HS-27A (cell line): ENCODE data around the gene ARHGEF38.
A peak's percentile ranks its signal among the peaks of the same experiment; 100 is the strongest.

Source experiments
- DNase-seq: peaks from one replicate; pipeline ENCODE4 v3.0.0-alpha.2; 2012; ENCODE audit warnings: low read depth, missing footprints

ARHGEF38 gene, protein sequence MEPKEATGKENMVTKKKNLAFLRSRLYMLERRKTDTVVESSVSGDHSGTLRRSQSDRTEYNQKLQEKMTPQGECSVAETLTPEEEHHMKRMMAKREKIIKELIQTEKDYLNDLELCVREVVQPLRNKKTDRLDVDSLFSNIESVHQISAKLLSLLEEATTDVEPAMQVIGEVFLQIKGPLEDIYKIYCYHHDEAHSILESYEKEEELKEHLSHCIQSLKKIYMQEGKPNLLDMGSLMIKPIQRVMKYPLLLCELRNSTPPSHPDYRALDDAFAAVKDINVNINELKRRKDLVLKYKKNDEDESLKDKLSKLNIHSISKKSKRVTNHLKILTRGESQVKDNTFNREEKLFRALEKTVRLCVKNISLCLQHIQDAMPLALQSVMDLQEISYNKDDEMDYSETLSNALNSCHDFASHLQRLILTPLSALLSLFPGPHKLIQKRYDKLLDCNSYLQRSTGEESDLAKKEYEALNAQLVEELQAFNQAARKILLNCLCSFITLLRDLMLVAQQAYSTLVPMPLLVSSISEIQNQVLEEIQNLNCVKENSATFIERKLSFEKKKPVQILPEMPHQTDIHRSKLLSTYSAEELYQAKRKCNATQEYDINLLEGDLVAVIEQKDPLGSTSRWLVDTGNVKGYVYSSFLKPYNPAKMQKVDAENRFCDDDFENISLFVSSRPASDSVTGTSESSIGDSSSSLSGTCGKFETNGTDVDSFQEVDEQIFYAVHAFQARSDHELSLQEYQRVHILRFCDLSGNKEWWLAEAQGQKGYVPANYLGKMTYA

DNA sequence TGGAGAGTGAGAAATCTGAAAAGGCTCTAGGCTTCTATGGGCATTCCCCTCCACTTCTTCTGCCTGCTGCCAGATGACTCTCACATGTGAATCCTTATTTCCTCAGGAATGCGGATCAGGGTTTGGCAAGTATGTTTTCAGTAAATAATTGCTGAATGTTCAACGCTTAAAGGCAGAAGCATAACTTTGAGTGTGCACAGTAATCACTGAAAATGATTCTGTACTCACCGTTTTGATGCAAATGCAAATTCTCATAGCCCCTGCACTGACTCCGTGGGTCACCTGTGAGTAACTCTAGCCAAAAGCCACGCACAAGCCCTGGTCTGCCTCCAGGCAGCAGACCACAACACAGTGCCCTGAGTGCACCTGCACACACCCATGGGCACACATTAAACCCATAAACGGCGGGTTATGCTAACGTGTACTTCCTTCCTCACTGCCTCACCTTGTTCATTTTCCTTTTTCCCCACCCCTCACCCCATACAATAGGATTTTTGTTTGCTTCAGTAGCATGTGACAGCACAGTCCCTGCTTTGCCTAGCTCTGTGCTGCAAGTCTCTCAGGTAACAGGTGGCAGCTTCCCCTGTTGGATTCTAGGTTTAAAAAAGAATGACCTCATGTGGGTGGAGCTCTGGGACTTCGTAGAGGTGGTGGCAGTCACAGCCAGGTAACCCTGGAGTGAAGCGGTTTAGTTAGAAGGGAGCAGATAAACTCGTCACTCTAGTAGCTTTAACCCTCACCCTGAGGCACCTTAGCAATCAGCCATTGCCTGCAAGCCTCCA lies at the start of gene ARHGEF38:
TSS of gene ARHGEF38 (plus strand) at position 656 of the 782 bp plus-strand sequence. CDS start 146 bp downstream, outside the sequence.
- DNase-seq = no peak

DNA sequence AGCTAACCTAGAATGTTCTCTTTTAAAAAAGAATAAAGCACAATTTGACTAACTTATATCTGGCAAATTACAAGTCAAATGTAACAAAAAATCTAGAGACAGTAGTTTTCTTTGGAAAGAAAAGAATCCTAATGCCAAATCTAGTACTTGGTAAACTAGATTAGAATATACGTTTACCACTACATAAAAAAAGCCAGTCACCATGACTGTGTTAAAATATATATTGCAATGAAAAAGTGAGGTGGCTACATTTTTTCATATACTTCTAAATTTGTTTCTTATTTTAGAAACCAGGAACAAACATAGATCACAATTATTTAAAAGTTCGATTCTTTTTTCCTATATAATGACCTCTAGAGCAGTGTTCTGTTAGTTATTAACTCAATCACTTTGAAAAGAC lies 48.9 kb upstream of the ARHGEF38 start:
- no peak for DNase-seq

DNA sequence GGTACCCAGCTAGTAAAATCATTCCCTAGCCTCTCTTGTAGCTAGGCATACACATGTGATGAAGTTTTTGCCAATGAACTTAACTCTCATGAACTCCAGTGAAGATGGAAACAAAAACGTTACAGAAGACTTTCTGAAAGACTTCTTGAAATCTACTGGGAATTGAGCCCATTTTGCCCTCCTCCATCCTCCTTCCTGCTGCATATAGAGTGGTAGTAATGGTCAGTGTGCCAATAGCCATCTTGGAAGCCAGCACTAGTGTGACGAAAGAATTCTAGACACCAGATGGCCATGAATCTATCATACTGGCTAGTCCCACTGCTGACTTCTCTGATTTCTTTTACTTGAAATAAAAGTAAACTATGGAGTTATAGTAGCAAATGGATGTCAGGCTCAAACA lies 47.7 kb upstream of the ARHGEF38 start:
- no peak for DNase-seq

DNA sequence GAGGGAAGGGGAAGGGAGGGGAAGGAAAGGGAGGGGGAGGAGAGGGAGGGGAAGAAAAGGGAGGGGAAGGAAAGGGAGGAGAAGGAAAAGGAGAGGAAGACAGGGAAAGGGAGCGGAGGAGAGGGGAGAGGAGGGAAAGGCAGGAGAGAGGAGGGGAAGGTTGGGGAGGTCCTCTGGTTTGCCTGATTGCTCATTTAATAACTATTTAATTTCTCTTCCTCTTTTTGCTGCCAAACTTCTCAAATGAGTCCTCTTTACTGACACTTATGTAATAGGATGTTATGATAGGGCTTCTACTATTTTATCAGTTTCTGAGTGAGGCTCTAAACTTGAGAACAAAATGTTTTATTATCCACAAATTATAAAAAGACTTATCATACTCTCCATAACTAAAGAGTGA lies 43.1 kb upstream of the ARHGEF38 start:
- no peak for DNase-seq

DNA sequence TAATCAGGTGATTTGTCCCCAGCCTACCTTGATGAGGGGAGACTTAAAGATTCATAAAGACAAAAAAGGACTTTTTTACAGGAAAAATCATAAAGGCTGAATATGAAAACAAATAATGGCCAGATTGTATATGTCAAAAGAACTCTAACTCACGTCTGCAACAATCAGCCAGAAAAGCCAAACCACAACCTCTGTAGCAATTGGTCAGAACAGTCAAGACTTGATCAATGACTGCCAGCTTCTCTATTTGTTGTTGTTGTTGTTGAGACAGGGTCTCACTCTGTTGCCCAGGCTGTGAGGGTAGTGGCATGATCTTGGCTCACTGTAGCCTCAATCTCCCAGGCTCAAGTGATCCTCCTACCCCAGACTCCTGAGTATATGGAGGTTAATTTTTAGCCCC lies 42.7 kb upstream of the ARHGEF38 start:
- no peak for DNase-seq

DNA sequence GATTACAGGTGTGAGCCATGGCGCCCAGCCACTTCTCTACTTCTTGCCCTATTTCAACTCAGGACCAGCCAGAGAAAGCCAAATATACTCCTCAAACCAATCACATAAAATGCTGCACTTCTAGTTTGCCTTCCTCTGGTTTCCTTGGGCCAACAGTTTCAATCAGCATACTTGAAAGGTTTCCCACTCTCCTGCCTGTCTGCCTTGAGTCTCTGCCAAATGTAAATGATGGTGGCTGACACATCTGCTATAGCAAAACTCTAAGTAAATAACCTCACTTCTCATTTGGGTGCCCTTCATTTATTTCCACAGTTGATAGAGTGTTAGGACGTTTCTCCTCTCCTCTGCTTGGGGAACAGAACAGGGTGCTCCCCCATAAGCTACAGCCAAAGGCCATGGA lies 42.2 kb upstream of the ARHGEF38 start:
- DNase-seq = no peak

DNA sequence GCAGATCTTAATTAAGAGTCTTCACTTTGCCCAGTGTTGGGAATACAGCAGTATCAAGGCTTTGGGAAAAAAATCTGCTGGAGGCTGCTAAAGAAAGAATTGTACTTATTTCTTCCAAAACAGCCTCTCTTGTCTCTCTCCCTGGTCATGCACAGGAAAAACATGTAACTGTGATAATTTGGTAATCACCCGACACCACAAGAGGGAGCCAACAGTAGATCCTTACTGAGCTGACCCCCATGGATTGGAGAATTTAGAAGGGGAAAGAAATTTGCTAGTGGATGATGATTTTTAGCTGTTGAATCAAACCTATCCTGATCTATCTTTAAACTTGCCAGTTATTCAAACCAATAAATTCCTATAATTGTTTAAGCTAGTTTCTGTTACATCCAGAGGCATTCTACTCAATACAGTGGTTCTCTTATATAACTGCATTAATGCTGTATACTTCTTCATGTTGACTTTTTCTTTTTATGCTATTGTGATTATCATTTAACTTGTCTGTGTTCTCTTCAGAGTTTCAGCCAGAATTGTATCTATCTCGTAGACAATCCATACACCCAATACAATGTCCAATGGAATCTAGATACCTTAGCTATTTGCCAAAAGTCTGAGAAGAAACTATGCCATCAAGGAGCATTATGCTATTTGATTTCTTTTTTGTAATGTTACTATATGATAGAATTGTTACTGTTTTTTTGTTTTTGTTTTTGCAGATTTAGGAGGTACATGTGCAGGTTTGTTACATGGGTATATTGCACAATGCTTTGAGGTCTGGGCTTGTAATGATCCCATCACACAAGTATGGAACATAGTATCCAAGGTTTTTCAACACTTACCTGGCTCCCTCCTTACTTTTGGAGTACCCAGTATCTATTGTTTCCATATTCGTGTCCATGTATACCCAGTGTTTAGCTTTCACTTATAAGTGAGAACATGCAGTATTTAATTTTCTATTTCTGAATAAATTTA lies 31.3 kb upstream of the ARHGEF38 start:
- peak; percentile 12 for DNase-seq

DNA sequence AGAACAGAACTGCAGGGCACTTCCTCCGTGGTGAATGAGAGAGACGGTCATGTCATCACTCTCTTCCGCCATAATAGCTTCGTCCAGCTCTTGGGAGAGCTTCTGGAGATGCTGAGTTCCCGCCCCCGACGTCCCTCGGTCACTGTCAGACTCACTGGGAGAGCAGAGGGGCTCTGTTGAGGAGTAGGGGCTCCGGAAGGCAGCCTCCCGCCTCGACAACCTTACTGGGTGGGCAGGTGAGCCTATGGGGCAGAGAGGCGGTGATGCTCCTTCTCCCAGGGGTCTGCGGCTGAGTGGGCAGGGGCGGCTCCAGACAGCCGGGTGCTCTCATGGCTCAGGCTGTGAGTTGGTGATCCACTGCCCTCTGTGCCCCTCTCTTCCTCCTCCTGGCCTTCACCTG lies 25.8 kb upstream of the ARHGEF38 start:
- no peak for DNase-seq

DNA sequence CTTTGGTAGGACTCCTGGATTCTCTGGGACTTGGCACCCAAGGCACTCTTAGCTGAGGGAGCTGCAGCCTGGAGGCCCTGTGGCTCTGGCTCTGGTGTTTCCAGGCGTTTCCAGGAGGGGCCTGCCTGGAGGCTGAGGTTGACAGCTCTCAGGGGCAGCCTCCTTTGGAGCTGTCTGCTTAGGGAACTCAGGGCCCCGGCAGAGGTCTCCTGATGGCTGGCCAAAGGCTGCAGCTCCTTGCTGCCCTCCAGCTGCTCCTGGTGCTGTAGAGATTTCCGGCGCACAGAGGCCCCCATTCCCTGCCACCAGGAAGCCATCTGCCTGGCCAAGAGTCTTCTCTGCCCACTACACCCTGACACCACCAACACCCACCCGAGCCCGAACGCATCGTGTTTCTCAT lies 25.3 kb upstream of the ARHGEF38 start:
- no peak for DNase-seq

DNA sequence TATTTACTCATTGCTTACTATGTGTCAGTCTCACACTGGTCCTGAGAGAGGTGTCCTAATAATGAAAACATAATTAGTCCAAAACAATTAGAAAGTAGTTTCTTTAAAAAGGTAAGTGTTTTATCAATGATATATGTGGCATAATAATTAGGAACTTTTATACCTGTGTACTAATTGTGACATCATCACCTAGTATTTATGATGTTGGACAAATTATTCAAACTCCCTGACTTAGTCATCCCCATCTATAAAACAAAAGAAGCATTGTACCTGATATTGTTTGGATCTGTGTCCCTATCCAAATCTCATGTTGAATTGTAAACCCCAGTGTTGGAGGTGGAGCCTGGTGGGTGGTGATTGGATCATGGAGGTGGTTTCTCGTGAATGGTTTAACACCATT lies 15.8 kb upstream of the ARHGEF38 start:
- no peak for DNase-seq

DNA sequence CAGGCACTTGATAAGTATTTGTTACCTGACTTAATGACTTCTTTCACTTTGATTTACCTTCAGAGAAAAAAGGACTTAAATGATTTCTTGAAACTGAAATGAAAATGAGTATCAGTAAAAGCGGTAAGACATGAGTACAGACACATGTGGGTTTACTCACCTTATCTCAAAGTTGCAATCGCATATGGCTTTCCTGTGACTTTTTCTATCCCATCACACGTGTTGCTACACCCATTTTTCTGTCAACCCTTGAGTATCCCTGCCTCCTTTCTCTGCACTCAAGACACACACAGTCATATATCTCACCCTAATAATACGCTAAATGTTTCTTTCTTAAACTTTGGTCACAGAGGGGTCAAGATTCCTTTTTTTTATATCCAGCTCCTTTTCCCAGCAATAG lies 11.0 kb upstream of the ARHGEF38 start:
- no peak for DNase-seq

DNA sequence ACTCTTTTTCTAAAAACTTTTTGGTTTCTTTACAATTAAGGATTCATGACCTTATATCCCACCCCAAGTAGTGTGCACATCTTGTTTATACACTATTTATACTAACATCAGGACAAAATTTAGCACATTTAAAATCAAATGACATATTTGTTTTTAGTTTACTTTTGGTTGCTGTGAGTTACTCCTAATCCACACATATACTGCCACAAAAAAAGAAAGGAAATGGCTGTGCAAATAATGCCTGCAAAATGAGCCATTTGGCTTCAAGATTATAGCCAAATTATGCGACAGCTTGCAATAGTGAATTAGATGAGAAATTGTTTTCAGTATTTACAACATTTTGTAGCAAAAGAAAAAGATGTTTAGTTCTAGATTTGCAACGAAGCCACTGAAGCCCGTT lies 10.4 kb upstream of the ARHGEF38 start:
- no peak for DNase-seq

DNA sequence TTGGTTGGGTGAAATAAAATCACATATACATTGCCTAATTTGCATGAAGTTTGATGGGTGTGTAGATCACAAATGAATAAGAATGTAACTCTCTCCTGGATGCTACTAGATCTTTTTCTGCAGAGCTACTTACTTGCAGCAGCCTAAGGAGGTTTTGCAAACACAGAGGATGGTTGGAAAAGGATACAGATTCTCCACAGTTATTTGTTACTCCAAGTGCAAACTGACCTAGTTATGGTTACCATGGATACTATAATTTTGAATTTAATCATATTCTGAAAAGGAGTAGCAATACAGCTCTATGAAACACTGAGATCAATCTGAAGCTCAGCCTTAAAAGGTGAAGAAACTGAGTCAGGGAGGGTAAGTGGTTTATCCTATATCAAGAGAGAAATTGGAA lies 9.1 kb upstream of the ARHGEF38 start:
- DNase-seq = no peak

DNA sequence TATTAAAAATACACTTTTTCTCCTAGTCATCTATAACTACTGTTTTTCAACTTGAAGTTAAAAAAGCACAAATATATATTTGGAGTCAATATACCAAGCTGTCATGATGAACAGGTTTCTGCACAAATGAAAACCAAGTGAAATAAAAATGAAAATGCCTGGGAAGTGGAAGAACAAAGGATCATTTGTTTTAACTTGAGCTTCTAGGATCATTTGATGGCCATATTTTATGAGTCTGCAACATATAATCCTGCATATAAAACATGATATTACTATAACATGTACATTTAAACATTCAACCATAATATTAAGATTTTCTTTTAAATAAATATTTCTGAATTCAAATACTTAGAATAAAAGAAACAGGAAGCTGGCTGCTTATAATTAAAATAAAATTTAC lies 8.5 kb upstream of the ARHGEF38 start:
- DNase-seq = no peak

DNA sequence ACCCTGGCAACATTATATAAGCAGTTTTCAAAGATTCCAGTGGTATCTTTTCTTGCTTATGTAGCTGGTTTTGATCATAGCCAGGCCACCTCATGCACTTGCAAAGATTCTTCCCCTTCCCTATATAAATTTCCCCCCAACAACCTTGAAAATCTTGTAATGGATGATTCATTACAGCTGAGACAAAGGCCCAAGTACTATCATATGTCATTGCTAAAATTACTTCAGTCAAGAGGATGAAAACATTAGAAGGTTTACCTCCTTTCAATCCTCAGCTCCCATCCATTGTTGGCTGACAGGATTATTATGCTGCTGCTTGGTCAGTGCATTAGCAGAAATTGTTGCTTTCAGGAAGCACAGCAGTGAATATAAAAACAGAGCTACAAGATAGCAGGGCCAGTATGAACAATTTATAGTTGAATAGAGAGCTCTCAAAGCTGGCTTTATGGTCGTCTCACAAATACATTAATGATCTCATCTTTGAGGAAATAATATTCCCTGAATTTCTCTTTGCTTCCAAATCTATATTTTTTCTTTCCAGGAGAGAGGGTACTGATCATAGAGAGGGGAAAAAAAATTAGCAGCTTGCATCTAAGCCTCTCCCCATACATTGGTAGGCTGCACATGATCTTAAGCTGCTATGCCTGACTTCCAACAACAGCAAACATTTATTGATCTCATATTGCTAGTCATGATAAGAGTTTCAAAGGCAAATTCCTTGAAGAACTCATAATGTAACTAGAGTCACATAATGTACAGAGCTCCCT lies 7.7 kb upstream of the ARHGEF38 start:
- no peak for DNase-seq

DNA sequence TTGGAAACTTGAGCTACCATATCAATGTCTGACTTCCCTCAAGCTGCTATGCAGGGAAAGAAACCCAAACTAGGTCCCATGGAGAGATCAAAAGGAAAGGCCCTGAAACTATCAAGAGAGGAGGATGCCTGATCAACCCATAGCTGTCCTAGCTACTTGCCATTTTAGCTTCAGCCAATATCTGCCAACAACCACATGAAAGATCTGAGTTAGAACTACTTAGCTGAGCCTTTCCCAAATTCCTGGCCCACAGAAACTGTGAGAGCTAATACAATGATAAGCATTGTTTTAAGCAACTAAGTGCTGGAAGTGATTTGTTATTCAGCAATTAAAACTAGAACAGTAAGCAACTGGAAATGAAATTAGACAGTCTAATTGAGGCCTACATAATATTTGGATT lies 6.3 kb upstream of the ARHGEF38 start:
- no peak for DNase-seq

DNA sequence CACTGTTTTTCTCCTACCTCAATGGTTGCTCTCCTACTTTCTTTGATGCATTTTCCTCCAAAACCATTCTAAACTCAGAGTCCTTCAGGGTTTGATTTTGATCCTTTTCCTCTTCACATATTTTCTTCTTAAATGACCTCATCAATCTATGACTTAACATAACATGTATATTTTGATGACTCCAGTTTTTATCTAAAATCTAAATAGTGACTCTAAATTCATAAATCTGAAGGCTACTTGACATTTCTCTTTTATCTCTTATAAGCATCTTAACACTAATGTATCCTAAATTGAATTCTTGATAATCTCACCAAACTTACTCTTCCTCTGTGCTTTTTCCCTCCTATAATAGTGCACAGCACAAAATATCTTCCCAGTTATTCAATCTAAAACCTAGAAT lies 4.7 kb upstream of the ARHGEF38 start:
- no peak for DNase-seq

DNA sequence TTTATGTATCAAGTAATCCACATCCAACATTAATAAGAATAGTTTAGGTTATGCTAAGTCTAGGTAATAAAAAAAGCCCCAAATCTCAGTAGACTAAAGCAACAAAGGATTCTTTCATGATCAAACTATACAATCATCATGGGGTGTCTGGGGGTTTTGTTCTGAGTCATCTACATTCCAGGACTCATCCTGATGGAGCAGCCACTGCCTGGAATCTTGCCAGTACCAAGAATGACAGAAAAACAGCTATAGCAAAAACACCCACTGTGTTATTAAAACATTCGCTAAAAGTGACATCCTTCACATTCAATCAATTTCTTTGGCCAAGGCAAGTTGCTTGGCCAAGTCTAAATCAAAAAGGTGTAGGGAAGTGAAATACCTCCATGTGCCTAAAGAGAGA lies 3.9 kb upstream of the ARHGEF38 start:
- peak; percentile 8 for DNase-seq

DNA sequence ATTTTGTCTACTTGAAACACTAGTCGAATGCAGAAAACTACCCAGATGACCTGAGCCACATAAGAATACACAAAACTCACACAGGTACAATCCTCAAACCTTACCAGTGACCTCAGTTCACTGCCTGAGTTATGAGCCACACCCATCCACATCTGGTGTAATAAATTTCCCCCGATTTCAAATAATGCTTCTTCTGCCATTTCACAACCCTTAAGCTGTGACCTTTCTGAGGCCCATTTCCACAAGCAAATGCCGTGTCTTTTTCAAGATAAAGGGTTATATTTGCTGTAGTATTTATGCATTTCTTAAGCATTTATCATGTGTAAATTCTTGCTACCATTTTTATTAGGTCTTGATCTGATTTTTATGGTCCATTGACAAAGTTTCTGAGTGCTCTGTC lies 1.8 kb upstream of the ARHGEF38 start:
- DNase-seq = no peak

DNA sequence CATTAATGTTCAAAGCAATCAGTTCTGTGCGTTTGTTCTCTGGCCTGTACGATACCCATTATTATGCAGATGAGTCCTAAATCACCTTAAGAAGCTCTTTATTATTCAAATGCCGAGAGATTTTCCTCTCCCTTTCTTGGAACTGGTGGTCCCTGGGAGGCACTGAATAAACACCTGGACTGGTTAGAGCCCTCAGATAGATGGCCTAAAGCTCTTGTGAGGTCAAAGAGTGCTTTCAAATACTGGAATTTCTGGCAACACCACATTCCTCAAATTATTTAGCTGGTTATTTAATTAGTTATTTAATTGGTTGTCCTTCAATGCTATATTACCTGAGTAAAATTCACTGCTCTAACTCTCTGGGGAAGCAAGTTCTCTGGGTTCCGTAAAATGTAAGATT lies 3.0 kb downstream of the ARHGEF38 start:
- DNase-seq = no peak

DNA sequence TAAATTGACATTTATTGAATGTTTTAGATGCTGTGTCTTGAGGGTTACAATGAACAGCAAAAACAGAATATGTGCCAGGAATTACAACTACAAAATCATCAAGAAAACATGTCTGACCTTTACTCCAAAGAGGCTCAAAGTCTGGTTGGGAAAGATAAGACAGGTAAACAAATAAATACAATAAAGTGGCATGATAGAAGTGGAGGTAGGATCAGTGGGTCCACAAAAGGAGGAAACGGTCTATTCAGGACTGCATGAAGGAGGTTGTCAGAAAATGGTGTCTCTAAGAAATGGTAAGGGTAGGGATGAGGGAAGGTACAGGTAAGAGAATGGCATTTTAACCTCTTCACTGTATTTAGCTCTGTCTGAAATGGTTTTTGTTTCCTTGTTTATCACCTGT lies 3.8 kb downstream of the ARHGEF38 start:
- no peak for DNase-seq
